ENCODE measurements around the gene HIP1. TPM values are rescaled to one million over a fixed set of nuclear protein-coding genes. Genes with fewer than 3 reads are reported as not detected.
"Not testable (repeated sequence)": the region's sequence is repeated elsewhere in the genome, so short reads cannot be mapped to it uniquely, and the experiment has no call there.

The HIP1 gene
- total and polyA plus RNA-seq, 4 donors, result 10.2 to 51.2 (median 28.6) TPM

GRCh38 chr7:75688200-75689136 lies 50.3 kb downstream of the HIP1 start:
- H3K36me3 ChIP-seq (ENCODE audit: control insufficient read depth in 4 of 4, insufficient read depth in 4 of 4, low read length in 4 of 4), result peaks cover 0 to 1% (median 0%) of the 10 kb centered on the region in 4 donors

GRCh38 chr7:75687246-75688088 lies 51.3 kb downstream of the HIP1 start:
- no peak for TF ChIP-seq CTCF (IDR thresholded peaks at IDR 0.05; ENCODE audit: control extremely low read depth, extremely low read depth)
- Histone ChIP-seq H3K9me3 (ENCODE audit: control insufficient read depth in 4 of 4, insufficient read depth in 3 of 4, low read length in 3 of 4) (no peaks in the 10 kb centered on the region), H3K36me3 (ENCODE audit: control insufficient read depth in 4 of 4, insufficient read depth in 4 of 4, low read length in 4 of 4) (no peaks in the 10 kb centered on the region), H3K9ac (ENCODE audit: insufficient read depth in 1 of 2, low read length in 2 of 2) (no peak overlapping the region), H3K4me1 (ENCODE audit: control insufficient read depth in 5 of 5, insufficient read depth in 5 of 5, low read length in 5 of 5) (peaks cover 0 to 8% (median 0%) of the 10 kb centered on the region in 5 donors), H3K27ac (ENCODE audit: low read depth in 1 of 2, low read length in 1 of 2) (no peak overlapping the region), H3K4me3 (no peak overlapping the region), H3K27me3 (ENCODE audit: control insufficient read depth in 3 of 3, insufficient read depth in 3 of 3, low read length in 2 of 3) (no peaks in the 10 kb centered on the region)
- ATAC-seq (ENCODE audit: insufficient read depth, low FRiP score) (no peak), DNase-seq (no peak)
- 96 to 97% methylated on average over 12 of the region's 12 CpGs for WGBS, 2 donors

More at GRCh38 chr7:75688200-75689136, 50.3 kb downstream of the HIP1 start:
- no peak for TF ChIP-seq CTCF (IDR thresholded peaks at IDR 0.05; ENCODE audit: control extremely low read depth, extremely low read depth)
- no peak for ATAC-seq (ENCODE audit: insufficient read depth, low FRiP score)
- WGBS, 2 donors, result 46 to 56% methylated on average over 37 of the region's 37 CpGs
- peak; percentile 17 to 35 (median 30) for DNase-seq
- H3K9ac ChIP-seq (ENCODE audit: insufficient read depth in 1 of 2, low read length in 2 of 2), result no peak overlapping the region
- H3K9me3 ChIP-seq (ENCODE audit: control insufficient read depth in 4 of 4, insufficient read depth in 3 of 4, low read length in 3 of 4), result no peaks in the 10 kb centered on the region
- peaks cover 0 to 8% (median 0%) of the 10 kb centered on the region in 5 donors for H3K4me1 ChIP-seq (ENCODE audit: control insufficient read depth in 5 of 5, insufficient read depth in 5 of 5, low read length in 5 of 5)
- no peak overlapping the region for H3K27ac ChIP-seq (ENCODE audit: low read depth in 1 of 2, low read length in 1 of 2)
- no peaks in the 10 kb centered on the region for H3K27me3 ChIP-seq (ENCODE audit: control insufficient read depth in 3 of 3, insufficient read depth in 3 of 3, low read length in 2 of 3)
- no peak overlapping the region for H3K4me3 ChIP-seq

DNA sequence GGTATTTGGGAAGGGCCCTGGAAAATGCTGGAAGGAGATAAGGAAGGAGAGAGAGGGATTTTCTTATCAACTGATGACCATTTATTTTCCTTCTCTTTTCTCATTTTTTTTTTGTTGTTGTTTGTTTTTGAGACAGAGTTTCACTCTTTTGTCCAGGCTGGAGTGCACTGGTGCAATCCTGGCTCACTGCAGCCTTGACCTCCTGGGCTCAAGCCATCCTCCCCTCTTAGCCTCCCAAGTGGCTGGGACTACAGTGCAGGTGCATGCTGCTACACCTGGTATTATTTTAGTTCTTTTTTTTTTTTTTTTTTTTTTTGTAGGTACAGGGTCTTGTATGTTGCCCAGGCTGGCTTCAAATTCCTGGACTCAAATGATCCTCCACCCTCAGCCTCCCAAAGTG lies 52.2 kb downstream of the HIP1 start:
- H3K36me3 ChIP-seq (ENCODE audit: control insufficient read depth in 4 of 4, insufficient read depth in 4 of 4, low read length in 4 of 4), result peaks cover 0 to 1% (median 0%) of the 10 kb centered on the region in 4 donors
- peaks cover 0 to 8% (median 0%) of the 10 kb centered on the region in 5 donors for H3K4me1 ChIP-seq (ENCODE audit: control insufficient read depth in 5 of 5, insufficient read depth in 5 of 5, low read length in 5 of 5)
- no peak overlapping the region for H3K27ac ChIP-seq (ENCODE audit: low read depth in 1 of 2, low read length in 1 of 2)
- DNase-seq (no peak), ATAC-seq (ENCODE audit: insufficient read depth, low FRiP score) (no peak)
- no peak overlapping the region for H3K9ac ChIP-seq (ENCODE audit: insufficient read depth in 1 of 2, low read length in 2 of 2)
- no peak overlapping the region for H3K4me3 ChIP-seq
- H3K27me3 ChIP-seq (ENCODE audit: control insufficient read depth in 3 of 3, insufficient read depth in 3 of 3, low read length in 2 of 3), result no peaks in the 10 kb centered on the region
- no peaks in the 10 kb centered on the region for H3K9me3 ChIP-seq (ENCODE audit: control insufficient read depth in 4 of 4, insufficient read depth in 3 of 4, low read length in 3 of 4)
- no peak for TF ChIP-seq CTCF (IDR thresholded peaks at IDR 0.05; ENCODE audit: control extremely low read depth, extremely low read depth)

DNA sequence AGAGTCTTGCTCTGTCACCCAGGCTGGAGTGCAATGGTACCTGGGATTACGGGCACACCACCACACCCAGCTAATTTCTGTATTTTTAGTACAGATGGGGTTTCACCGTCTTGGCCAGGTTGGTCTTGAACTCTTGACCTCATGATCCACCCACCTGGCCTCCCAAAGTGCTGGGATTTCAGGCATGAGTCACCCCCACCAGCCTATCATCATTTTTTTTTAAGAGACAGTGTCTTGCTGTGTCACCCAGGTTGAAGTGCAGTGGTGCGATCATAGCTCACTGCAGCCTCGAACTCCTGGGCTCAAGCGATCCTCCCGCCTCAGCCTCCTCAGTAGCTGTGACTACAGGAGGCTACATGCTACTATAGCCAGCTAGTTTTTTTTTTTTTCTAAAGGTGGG lies 56.7 kb downstream of the HIP1 start:
- H3K4me1 ChIP-seq (ENCODE audit: control insufficient read depth in 5 of 5, insufficient read depth in 5 of 5, low read length in 5 of 5); ATAC-seq (ENCODE audit: insufficient read depth, low FRiP score); H3K9ac ChIP-seq (ENCODE audit: insufficient read depth in 1 of 2, low read length in 2 of 2); H3K4me3 ChIP-seq; H3K36me3 ChIP-seq (ENCODE audit: control insufficient read depth in 4 of 4, insufficient read depth in 4 of 4, low read length in 4 of 4); H3K27me3 ChIP-seq (ENCODE audit: control insufficient read depth in 3 of 3, insufficient read depth in 3 of 3, low read length in 2 of 3); DNase-seq; H3K27ac ChIP-seq (ENCODE audit: low read depth in 1 of 2, low read length in 1 of 2); H3K9me3 ChIP-seq (ENCODE audit: control insufficient read depth in 4 of 4, insufficient read depth in 3 of 4, low read length in 3 of 4): not testable (repeated sequence)
- WGBS, 2 donors, result 80 to 81% methylated on average over 6 of the region's 6 CpGs
